Aorta (tissue), 5 donors: ENCODE data around the gene DENND6B. TPM values are rescaled to one million over a fixed set of nuclear protein-coding genes. Genes with fewer than 3 reads are reported as not detected.

Source experiments
- ATAC-seq: fragments of 200-7000 bp; cut with Tn5 transposase; one replicate; pipeline ENCODE4 v1.9.1; 2022; ENCODE audit warnings: moderate library complexity; ENCODE audit not compliant: low FRiP score
- DNase-seq, 2 donors: peaks; one replicate each; pipeline ENCODE4 v3.0.0-alpha.2; 2020
- H3K27ac ChIP-seq, 2 donors: one replicate each; pipeline ENCODE4 v1.5.1; 2013; ENCODE audit warnings: low read length in 2 of 2, mild to moderate bottlenecking in 2 of 2, moderate library complexity in 2 of 2, control low read depth in 1 of 2, inconsistent platforms in 1 of 2, low read depth in 1 of 2
- H3K27me3 ChIP-seq, 2 donors: one replicate each; pipeline ENCODE4 v1.6.1; 2013; ENCODE audit warnings: control low read depth in 1 of 2, low read length in 1 of 2, mild to moderate bottlenecking in 1 of 2, moderate library complexity in 1 of 2; ENCODE audit not compliant: insufficient read depth in 2 of 2, control insufficient read depth in 1 of 2
- H3K36me3 ChIP-seq, 2 donors: one replicate each; pipeline ENCODE4 v1.6.1; 2013; ENCODE audit warnings: control low read depth in 1 of 2, low read length in 1 of 2, mild to moderate bottlenecking in 1 of 2; ENCODE audit not compliant: insufficient read depth in 2 of 2, control insufficient read depth in 1 of 2
- H3K4me1 ChIP-seq, 2 donors: one replicate each; pipeline ENCODE4 v1.6.1; 2013; ENCODE audit warnings: low read length in 2 of 2, control low read depth in 1 of 2, mild to moderate bottlenecking in 1 of 2, moderate library complexity in 1 of 2; ENCODE audit not compliant: insufficient read depth in 2 of 2, control insufficient read depth in 1 of 2
- H3K4me3 ChIP-seq, 2 donors: one replicate each; pipeline ENCODE4 v1.5.1; 2013; ENCODE audit warnings: low read length in 2 of 2, control low read depth in 1 of 2, mild to moderate bottlenecking in 1 of 2
- H3K9me3 ChIP-seq: one replicate; pipeline ENCODE4 v1.6.1; 2013; ENCODE audit warnings: mild to moderate bottlenecking, low read length; ENCODE audit not compliant: control insufficient read depth
- WGBS, 2 donors: extraction: QIAGEN DNeasy Blood & Tissue Kit; methylation state at CpG; one replicate each; pipeline ENCODE4 v1.1.7; 2013; 5-methylcytosine and 5-hydroxymethylcytosine counted together
- intact Hi-C, 2 donors: fragments of 100-400 bp; cut with DNase I; formaldehyde crosslinking; loops; one replicate each; pipeline versions ENCODE4 v1.14.2 to v1.15.0; 2022
- polyA plus RNA-seq, 2 donors: library from polyadenylated mRNA; stranded (reverse); fragments of 200-250 nt; gene quantifications; one replicate each; pipeline ENCODE4 v1.2.3, GENCODE V29; 2013
- total RNA-seq, 2 donors: library from RNA; stranded (reverse); fragmentation: NEBNext Ultra II Directional; extraction: Animal tissue kit (Norgen Biotek cat#: 25700); gene quantifications; one replicate each; pipeline ENCODE4 v1.2.1, GENCODE V29; 2021
- donor health status: healthy with polysubstance abuse.
- donor health status: Bipolar disorder and iron deficiency.
- donor health status: DM: no; HTN: no; CAD: no.
- donor health status: DM: no; HTN: no; CAD: no.
- donor health status: DM: yes; HTN: yes; CAD: no.

The DENND6B gene
- total and polyA plus RNA-seq, 4 donors = 0.25 to 7.5 (median 4.7) TPM

GRCh38 chr22:50307890-50308596 is 18.8 kb downstream of the DENND6B start:
- DNase-seq (no peak), ATAC-seq (no peak)
- Histone ChIP-seq H3K36me3 (no peaks in the 10 kb centered on the region), H3K9me3 (no peaks in the 10 kb centered on the region), H3K4me1 (peaks cover 0 to 5% of the 10 kb centered on the region in 2 donors), H3K27ac (peak overlapping the region in 1 of 2 donors; percentile 10), H3K4me3 (no peak overlapping the region), H3K27me3 (no peaks in the 10 kb centered on the region)
- intact Hi-C loops = no loop called here
- WGBS, 2 donors = 42 to 60% methylated on average over 13 to 19 of the region's 19 CpGs

DNA sequence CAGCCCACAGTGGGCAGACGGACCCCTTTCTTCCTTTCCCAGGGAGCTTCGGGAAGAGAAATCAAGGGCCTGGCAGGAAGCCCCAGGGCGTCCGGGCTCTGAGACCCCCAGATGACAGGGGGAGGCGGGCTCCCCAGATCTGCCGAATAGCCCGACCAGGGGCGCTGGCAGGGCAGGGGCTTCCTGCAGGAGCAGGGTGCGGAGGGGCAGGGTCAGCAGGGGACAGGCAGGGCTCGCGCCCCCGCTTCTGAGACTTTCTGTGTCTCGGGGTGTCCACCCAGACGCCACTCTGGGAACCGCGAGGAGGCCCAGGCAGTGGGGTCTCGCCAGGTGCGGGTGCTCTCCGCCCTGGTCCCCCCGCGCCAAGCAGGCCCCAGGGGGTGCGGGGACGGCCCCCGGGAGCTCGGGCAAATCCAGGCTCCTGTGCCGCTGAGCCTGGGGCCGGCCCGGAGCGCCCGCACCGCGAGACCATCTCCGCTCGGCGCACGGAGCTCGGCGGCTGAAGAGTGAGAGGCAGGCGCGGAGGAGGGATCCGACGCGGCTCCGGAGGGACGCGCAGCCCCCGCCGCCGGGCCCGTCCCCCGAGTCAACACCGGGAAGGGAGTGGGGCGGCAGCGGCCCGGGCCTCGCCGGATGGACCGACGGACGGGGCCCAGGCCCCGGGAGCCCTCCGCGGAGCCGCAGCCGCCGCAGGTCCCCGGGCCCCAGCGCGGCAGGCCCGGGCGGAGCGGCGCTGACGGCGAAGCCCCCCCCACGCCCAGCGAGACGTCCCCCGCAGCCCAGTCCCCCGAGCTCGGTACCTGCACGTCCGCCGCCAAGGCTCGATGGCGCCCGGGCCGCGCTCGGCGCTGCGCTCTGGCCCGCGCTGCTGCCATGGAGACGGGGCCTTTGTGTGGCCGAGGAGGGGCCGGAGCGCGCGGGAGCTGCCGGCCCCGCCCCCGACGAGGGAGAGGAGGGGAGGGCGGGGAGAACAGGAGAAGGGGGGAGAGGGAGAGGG is 19.8 kb downstream of the DENND6B start, which contains the start of gene PLXNB2:
Gene PLXNB2 (minus strand): TSS at position 894 of the 997 bp plus-strand sequence. CDS start 17,062 bp downstream, outside the sequence.
- peaks cover 0 to 5% of the 10 kb centered on the region in 2 donors for H3K4me1 ChIP-seq
- H3K27me3 ChIP-seq = no peaks in the 10 kb centered on the region
- intact Hi-C loops = no loop called here
- DNase-seq = peak; percentile 90 to 93
- 0% methylated on average over 64 to 104 of the region's 105 CpGs for WGBS, 2 donors
- no peaks in the 10 kb centered on the region for H3K36me3 ChIP-seq
- no peaks in the 10 kb centered on the region for H3K9me3 ChIP-seq
- peak within 1 kb of the TSS; percentile 5 to 76 for H3K27ac ChIP-seq
- peak; percentile 76 for ATAC-seq
- peak within 1 kb of the TSS; percentile 68 to 84 for H3K4me3 ChIP-seq

- WGBS, 2 donors = 1% methylated on average over 21 of the region's 21 CpGs
- no peaks in the 10 kb centered on the region for H3K27me3 ChIP-seq
- H3K4me3 ChIP-seq = peak overlapping the region; percentile 68 to 84
- DNase-seq (peak; percentile 95 to 96), ATAC-seq (peak; percentile 65)
- intact Hi-C loops = loop anchor here in 1 of 2 donors (1.0 kb wide), 1 partner anchor 13 kb away; no protein-coding TSS in a partner anchor
- H3K27ac ChIP-seq = peak overlapping the region; percentile 16 to 54
- H3K36me3 ChIP-seq = no peaks in the 10 kb centered on the region
- H3K9me3 ChIP-seq = no peaks in the 10 kb centered on the region
- H3K4me1 ChIP-seq = peaks cover 0 to 5% of the 10 kb centered on the region in 2 donors
These were observed 20.8 kb downstream of the DENND6B start for GRCh38 chr22:50305923-50306566.

GRCh38 chr22:50305393-50305922 is 21.4 kb downstream of the DENND6B start:
- H3K27me3 ChIP-seq = no peaks in the 10 kb centered on the region
- peaks cover 0 to 5% of the 10 kb centered on the region in 2 donors for H3K4me1 ChIP-seq
- ATAC-seq (no peak), DNase-seq (no peak)
- H3K36me3 ChIP-seq = no peaks in the 10 kb centered on the region
- no peak overlapping the region for H3K4me3 ChIP-seq
- 33 to 34% methylated on average over 14 of the region's 14 CpGs for WGBS, 2 donors
- peak overlapping the region; percentile 4 to 81 for H3K27ac ChIP-seq
- intact Hi-C loops = loop anchor here in 1 of 2 donors (1.0 kb wide), 1 partner anchor 12 kb away; no protein-coding TSS in a partner anchor
- no peaks in the 10 kb centered on the region for H3K9me3 ChIP-seq

DNA sequence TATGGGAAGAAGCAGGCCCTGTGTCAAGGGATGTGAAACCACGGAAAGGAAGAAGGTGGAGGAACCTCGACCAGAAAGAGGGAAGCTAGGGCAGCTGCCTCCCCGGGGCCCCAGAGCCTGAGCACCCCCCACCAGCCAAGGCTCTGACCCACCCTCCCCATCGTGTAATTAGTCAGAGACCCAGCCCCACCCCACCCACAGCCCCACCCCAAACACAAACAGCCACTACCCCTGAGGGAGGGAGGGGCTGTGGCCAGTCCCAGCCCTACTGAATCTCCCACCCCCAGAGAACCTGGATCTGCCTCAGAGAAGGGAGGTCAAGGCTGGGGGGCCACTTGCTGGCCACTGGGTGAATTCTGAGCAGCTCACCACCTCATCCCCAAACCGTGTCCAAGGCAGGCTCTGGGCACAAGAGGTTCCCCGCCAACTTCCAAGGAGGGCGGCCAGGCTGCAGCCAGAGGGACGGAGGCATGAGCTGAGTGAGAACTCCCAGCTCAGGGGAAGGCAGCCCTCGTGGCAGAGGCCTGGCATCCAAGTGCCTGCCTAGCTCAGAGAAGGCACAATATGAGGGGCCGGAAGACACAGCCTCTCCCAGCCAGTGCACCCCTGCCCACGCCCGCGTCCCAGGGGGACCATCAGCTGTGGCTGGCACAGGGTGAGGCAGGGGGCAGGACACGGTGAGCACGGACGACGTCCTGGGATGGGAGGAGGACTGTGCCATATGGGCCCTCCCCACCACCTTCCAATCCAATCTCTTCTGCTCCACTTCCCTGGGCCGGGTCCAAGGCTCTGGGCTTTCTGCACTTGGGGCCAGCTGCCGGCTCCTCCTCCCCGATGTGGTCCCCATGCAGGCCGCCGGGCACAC is 22.1 kb downstream of the DENND6B start:
- no peaks in the 10 kb centered on the region for H3K36me3 ChIP-seq
- no peaks in the 10 kb centered on the region for H3K9me3 ChIP-seq
- DNase-seq (peak in 1 of 2 donors; percentile 87), ATAC-seq (no peak)
- peak overlapping the region; percentile 10 to 86 for H3K27ac ChIP-seq
- 9% methylated on average over 18 to 22 of the region's 22 CpGs for WGBS, 2 donors
- intact Hi-C loops = loop anchor here in 1 of 2 donors (1.0 kb wide), 1 partner anchor 11 kb away; no protein-coding TSS in a partner anchor
- H3K27me3 ChIP-seq = no peaks in the 10 kb centered on the region
- H3K4me1 ChIP-seq = peaks cover 0 to 5% of the 10 kb centered on the region in 2 donors
- no peak overlapping the region for H3K4me3 ChIP-seq

GRCh38 chr22:50303848-50304527 is 22.8 kb downstream of the DENND6B start:
- peak in 1 of 2 donors; percentile 69 for DNase-seq
- H3K4me1 ChIP-seq = peaks cover 0 to 5% of the 10 kb centered on the region in 2 donors
- WGBS, 2 donors = 29 to 34% methylated on average over 10 to 11 of the region's 11 CpGs
- no peaks in the 10 kb centered on the region for H3K27me3 ChIP-seq
- ATAC-seq = no peak
- H3K4me3 ChIP-seq = no peak overlapping the region
- H3K27ac ChIP-seq = peak overlapping the region; percentile 10 to 86
- no peaks in the 10 kb centered on the region for H3K9me3 ChIP-seq
- intact Hi-C loops = no loop called here
- no peaks in the 10 kb centered on the region for H3K36me3 ChIP-seq

DNA sequence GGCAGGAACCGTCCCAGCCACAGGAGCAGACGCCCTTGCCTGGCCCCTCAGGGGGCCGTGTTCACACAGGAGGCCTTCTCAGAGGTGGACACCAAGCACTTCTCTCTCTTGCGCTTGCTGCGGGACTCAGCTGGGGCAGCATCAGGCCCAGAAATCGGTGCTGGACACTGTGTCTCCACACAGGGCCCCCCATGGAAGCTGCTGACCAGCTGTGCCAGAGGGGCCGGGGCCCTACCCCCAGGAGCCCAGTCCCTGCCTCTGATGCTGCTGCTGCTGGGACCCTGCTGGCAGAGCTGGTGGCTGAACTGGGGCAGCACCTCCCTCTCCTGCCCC is 23.3 kb downstream of the DENND6B start:
- H3K9me3 ChIP-seq = no peaks in the 10 kb centered on the region
- peak overlapping the region; percentile 8 to 86 for H3K27ac ChIP-seq
- H3K4me1 ChIP-seq = peaks cover 0 to 5% of the 10 kb centered on the region in 2 donors
- no peaks in the 10 kb centered on the region for H3K27me3 ChIP-seq
- intact Hi-C loops = no loop called here
- 50 to 62% methylated on average over 6 to 7 of the region's 7 CpGs for WGBS, 2 donors
- ATAC-seq (no peak), DNase-seq (peak in 1 of 2 donors; percentile 81)
- no peaks in the 10 kb centered on the region for H3K36me3 ChIP-seq
- H3K4me3 ChIP-seq = no peak overlapping the region
